ENCODE results near the gene L1TD1. TPM values are rescaled to one million over a fixed set of nuclear protein-coding genes. Genes with fewer than 3 reads are reported as not detected.

Gene L1TD1
- total RNA-seq, 1 donor from 2014 or later: 5.5 TPM

DNA sequence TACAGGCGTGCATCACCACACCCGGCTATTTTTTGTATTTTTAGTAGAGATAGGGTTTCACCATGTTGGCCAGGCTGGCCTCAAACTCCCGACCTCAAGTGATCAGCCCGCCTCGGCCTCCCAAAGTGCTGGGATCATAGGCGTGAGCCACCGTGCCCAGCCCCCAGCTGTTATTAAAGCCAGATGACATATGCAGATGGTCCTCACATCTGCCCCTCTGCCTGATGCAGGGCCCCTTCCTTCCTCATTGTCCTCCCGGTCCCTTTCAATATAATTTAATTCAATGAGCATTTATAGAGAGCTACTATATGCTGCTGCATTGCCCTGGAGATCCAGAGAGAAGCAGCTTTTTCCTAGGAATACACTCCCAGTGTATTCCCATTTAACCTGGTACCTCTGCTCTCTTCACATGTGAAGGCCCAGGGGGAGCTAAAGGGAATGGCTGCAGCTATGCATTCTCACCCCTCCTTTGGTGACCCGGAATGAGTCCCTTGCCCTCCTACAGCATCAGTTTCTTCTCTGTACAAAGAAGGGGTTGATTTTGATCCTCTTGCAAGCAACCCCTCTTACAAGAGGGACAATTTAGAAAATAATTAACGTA, 55.6 kb downstream of the L1TD1 start:
- Mint-ChIP-seq H3K36me3 (peaks cover 26% of the 10 kb centered on the region), H3K4me3 (no peak overlapping the region), H3K9me3 (no peaks in the 10 kb centered on the region), H3K27me3 (ENCODE audit: low read depth) (no peaks in the 10 kb centered on the region), H3K27ac (no peak overlapping the region), H3K4me1 (peaks cover 3% of the 10 kb centered on the region)
- TF ChIP-seq, protein P1, sequence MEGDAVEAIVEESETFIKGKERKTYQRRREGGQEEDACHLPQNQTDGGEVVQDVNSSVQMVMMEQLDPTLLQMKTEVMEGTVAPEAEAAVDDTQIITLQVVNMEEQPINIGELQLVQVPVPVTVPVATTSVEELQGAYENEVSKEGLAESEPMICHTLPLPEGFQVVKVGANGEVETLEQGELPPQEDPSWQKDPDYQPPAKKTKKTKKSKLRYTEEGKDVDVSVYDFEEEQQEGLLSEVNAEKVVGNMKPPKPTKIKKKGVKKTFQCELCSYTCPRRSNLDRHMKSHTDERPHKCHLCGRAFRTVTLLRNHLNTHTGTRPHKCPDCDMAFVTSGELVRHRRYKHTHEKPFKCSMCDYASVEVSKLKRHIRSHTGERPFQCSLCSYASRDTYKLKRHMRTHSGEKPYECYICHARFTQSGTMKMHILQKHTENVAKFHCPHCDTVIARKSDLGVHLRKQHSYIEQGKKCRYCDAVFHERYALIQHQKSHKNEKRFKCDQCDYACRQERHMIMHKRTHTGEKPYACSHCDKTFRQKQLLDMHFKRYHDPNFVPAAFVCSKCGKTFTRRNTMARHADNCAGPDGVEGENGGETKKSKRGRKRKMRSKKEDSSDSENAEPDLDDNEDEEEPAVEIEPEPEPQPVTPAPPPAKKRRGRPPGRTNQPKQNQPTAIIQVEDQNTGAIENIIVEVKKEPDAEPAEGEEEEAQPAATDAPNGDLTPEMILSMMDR (IDR thresholded peaks at IDR 0.05; ENCODE audit: unreplicated experiment): no peak
- DNase-seq (ENCODE audit: low spot score in 2 of 2, unreplicated experiment in 2 of 2): no peak

DNA sequence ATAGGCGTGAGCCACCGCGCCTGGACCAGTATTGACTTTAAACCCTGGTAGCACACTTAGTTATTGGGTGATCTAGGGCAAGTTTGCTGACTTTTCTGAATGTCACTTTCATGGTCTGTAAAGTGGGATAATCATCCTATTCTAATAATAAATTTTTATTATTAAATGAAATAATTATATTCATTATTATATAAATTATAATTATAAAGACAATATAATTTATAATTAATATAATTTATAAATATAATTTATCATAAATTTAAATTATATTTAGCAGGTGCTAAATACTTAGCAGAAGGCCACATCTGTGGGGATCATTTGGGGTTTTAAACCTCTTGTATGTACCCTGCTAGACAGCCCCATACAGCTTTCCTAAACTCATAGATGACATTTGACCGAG, 64.9 kb downstream of the L1TD1 start:
- Mint-ChIP-seq H3K4me1 (peaks cover 20% of the 10 kb centered on the region), H3K27me3 (ENCODE audit: low read depth) (peaks cover 12% of the 10 kb centered on the region), H3K4me3 (no peak overlapping the region), H3K27ac (no peak overlapping the region), H3K9me3 (no peaks in the 10 kb centered on the region), H3K36me3 (peaks cover 41% of the 10 kb centered on the region)
- DNase-seq (ENCODE audit: low spot score in 2 of 2, unreplicated experiment in 2 of 2): no peak
- TF ChIP-seq, protein P1 (IDR thresholded peaks at IDR 0.05; ENCODE audit: unreplicated experiment): no peak

DNA sequence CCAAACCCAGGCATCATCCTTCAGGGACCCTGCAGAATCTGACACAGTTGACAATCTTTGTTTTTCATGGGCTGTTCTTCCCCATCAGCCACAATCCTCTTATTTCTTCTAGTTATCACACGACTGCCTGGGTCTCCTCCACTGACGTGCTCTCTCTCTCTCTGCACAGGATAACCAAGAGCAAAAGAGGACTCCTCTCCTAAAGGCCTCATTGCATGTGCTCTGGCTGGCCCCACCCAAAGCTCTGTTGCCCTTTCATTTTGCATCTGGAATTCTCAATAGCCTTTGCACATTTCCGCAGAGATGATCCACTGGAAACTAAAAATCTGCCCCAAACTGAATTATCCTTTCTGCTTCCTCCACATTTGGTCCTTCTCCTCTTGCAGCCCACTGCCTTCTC, 66.0 kb downstream of the L1TD1 start:
- H3K4me3 Mint-ChIP-seq: no peak overlapping the region
- H3K27me3 Mint-ChIP-seq (ENCODE audit: low read depth): peaks cover 12% of the 10 kb centered on the region
- no peak overlapping the region for H3K27ac Mint-ChIP-seq
- peaks cover 20% of the 10 kb centered on the region for H3K4me1 Mint-ChIP-seq
- peaks cover 38% of the 10 kb centered on the region for H3K36me3 Mint-ChIP-seq
- TF ChIP-seq, protein P1 (IDR thresholded peaks at IDR 0.05; ENCODE audit: unreplicated experiment): no peak
- no peak for DNase-seq (ENCODE audit: low spot score in 2 of 2, unreplicated experiment in 2 of 2)
- no peaks in the 10 kb centered on the region for H3K9me3 Mint-ChIP-seq

Other genes starting within 250 kb of the L1TD1 start
- gene KANK4, start 124.6 kb downstream of the L1TD1 start, total RNA-seq: 34.3 to 36.5 TPM (median 35.2 TPM) in 3 replicates
- gene USP1, start 242.2 kb downstream of the L1TD1 start, total RNA-seq: 24.4 to 25.1 TPM (median 24.8 TPM) in 3 replicates

Measured in mesothelial cell of epicardium (in vitro differentiated cells).